GDM1 (cell line): Measurements from ENCODE around the gene PPP2R2C.

ENCODE experiments used
- DNase-seq: peaks from one replicate; lab custom pipeline; 2025; lab: John Stamatoyannopoulos, UW

The PPP2R2C gene

GRCh38 chr4:6396696-6397236 lies 75.6 kb downstream of the PPP2R2C start:
- DNase-seq: no peak

DNA sequence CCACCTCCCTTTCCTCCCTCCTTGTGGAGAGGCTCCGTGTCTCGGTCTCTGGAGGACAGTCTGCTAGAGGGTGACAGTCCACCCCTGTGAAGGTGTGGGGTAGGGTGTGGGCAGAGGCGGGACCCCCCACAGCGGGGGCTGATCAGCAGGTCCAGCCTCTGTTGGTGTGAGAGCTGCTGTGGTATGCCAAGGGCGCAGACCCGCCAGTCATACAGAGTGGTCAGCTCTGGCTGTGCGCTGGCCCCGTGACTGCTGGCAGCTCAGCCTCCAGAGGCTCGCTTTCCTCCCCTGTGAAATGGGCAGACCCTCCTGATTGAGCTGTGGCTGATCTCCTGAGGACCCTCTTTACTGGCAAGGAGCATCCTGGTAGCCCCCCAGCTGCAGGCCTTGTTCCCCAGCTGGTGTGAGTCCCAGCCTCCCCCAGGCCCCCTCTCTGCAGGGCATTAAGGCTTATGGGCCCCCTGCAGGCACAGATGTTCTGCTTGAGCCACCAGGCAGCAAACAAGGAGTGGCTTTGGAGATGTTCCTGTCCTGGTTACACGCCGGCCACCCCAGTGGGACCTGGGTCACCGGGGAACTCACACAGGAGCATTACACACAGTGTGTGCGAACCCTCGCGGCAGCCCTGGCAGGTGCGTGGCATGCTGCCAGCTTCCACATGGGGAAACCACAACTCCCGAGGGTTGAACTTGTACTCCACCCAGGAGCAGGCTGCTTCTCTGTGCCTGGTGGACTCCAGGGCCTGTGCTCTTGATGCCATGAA lies 76.8 kb downstream of the PPP2R2C start:
- no peak for DNase-seq

DNA sequence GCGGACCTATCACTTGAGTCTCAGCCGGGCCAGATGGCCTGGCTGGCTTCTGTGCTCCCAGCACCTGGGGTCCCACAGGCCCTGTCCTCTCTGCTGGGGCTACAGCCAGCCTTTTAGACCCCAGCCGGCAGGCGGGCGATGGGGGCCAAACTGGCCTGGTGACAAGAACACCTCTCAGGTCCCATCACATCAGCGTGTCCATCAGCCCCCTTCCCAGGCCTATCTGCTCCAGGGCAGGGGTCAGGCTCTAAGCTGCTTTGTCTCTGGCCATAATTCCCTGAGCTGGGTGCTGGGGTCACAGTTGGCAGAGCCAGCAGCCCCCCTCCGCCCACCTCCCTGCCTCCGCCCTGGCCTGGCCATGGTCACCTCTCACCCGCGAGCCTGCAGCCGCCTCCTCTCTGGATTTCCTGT lies 77.7 kb downstream of the PPP2R2C start:
- DNase-seq: no peak

DNA sequence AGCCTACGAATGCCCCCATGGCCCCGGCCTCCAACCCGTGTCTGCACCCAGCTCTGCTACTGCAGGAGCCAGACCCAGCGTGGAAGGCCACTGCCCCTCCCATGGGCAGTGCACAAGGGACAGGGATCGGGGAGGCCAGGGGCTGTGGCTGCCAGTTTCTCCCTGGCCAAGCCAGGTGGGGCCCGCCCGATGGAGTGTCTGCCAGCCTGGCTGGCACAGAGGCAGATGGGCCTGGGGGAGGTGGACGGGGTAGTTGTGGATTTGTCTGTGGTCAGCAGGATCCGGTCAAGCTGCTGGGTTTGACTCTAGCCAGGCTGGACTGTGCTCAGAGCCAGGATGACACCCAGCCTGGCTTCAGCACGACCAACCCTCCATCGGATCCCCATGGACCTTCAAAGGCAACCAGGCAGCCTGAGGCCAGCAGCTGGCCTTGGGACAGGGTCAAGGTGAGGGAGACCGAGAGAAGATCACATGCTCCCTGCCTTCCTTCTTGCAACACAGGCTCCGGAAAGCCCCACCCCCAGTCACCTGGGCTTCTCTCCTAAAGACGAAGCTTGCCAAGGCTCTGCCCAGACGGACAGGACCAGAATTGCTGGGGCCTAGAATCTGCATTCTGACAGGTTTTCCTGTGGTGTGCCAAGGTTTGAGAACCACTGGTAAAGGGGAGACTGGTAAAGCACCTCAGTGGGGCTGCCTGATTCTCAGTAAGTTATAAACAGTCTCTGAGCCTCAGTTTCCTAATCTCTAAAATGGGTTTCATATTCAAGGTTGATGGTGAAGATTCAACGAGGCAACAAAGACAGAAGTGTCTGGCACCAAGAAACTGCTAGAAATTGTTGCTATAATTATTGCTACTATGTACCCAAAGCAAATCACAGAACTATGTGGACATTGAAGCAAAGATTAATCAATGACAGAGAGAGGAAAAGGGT lies 78.6 kb downstream of the PPP2R2C start:
- DNase-seq: no peak

DNA sequence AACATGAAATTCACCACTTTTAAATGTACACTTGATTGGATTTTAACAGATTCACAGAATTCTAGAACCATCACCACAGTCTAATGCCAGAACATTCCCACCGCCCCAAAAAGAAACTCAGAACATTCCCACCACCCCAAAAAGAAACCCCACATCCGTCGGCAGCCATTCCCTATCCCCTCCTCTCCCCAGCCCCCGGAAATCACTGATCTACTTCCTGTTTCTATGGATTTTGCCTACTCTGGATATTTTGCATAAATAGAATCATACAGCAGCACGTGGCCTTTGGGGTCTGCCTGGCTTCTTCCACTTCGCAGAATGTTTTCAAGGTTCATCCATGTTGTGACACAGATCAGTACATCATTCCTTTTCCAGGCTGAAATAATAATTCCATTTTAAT lies 79.3 kb downstream of the PPP2R2C start:
- no peak for DNase-seq

GRCh38 chr4:6392407-6392806 lies 80.0 kb downstream of the PPP2R2C start:
- DNase-seq: no peak

DNA sequence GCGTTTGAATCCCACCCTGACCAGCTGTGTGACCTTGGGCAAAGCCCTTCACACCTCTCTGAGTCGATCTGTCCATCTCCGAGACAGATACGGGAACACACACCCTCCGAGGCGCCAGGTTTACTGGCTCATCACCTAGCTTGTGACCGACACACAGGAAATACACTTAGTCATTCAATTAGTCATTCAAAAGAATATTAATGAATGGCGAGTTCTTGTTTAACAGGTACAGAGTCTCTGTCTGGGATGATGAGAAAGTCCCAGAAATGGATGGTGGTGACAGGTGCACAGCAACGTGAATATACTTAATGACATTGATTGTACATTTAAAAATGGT lies 80.6 kb downstream of the PPP2R2C start:
- DNase-seq: no peak

- no peak for DNase-seq
Observed at GRCh38 chr4:6391186-6391851, 81.1 kb downstream of the PPP2R2C start.

- DNase-seq: no peak
Observed at GRCh38 chr4:6390356-6390755, 82.1 kb downstream of the PPP2R2C start.

DNA sequence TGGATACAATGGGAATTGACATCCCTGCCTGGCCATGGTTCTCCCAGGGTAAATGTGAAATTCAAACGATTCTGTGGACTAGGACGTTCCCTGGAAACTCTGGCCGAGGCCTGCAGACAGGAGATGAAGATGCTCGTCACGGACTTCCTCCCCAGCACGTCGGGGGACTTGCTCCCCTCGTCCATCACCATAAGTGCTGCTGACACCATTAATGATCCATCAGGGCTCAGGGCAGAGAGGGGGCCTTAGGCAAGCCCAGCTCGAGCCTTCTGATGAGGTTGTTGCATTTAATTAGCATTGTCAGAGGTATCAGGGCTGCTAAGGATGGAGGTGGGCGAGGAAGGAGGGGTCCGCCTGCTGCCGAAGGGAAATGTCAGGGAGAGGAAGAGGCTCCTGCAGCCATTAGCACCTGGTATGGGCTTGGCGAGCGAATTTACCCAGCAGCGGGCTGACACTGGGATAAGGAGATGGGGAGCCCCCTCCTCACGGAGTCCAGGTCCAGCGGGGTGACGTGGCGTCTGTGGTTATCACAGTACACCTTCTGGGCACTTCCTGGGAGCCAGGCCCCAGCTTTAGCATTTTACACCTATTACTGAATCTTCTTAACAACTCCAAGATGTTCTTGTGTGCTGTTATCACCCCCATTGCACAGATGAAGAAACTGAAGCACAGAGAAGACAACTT lies 83.1 kb downstream of the PPP2R2C start:
- DNase-seq: no peak

GRCh38 chr4:6388713-6389112 lies 83.7 kb downstream of the PPP2R2C start:
- DNase-seq: no peak

DNA sequence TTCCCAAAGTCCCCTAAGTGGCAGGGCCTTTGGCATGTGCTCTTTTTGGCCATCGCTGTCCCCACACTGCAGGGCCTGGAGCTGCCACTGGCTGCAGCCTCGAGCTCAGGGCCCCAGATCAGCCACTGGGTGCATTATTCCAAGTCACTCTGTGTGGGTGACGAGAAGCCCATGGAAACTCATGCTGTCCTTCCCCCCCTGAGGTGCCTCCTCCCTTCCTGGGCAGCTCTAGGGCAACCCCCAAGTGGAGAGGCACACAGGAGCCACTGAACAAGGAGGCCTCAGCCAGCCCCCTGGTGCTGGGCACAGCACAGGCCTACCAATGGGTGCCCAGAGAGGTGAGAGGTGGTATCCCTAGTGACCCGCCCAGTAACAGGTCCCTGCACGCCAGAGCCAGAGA lies 84.5 kb downstream of the PPP2R2C start:
- no peak for DNase-seq

DNA sequence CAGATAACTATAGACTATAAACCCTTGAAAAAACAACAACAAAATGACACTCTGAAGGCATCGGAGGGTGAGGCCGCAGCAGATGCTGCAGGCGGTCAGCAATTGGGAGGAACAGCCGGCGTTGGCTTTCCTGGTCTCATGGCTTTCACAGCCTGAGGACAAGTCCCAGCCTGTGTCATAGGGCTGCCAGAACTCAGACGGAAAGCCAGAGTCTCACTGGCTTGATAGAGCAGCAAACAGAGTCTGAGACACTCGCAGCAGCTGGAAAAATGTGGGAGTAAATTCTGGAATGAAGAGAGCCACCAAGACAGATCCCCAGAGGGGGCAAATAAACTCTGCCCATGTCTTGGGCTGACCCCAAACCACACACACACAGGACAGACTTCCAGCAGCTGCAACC lies 86.3 kb downstream of the PPP2R2C start:
- no peak for DNase-seq

DNA sequence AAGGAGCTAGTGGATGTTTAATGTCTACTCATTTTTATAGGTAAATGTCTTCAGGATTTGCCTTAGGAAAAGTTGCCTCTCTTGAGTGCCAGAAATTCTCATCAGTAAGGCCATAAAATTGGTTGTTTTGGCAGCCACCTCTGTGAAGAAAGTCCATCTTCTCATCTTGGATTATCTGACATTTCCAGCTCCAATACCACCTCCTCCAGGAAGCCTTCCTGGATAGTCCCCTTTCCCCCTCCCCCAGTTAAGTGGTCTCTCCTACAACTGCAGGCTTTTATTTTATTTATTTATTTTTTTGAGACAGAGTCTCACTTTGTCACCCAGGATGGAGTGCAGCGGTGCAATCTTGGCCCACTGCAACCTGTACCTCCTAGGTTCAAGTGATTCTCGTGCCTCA lies 87.1 kb downstream of the PPP2R2C start:
- DNase-seq: no peak

DNA sequence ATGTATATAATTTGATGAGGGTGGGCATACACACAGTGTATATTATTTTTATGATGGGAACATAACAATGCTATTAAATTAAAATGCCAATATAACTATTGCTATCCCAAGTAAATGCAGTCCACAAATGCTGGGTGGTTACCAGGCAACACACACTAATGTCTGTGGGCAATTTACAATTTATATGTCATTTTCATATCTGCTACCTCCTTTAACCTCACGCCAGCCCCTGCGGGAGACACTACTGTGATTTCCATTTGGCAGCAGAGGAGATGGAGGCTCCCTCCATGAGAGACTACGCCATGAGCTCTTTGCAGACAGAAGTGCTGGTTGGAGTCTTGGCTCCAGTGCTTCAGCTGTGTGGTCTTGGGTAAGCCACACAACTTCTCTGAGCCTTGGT lies 87.9 kb downstream of the PPP2R2C start:
- no peak for DNase-seq

DNA sequence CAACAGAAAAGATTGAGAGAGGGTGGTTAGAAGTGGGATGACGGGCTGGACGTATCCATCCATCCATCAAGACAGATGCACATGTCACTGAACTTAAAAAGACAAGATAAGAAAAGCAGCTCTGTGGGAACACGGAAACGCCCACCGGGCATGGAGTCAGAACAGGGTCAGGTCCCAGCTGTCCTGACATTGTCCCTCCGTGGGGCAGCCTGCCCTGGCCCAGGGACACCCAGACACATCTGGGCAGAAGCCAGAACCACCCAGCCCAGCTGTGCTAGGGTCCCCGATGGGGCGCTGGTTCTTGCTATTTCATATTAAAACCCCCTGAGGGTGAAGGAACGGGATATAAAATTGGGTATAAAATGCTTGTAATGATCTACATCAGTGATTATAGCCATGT lies 88.5 kb downstream of the PPP2R2C start:
- no peak for DNase-seq

DNA sequence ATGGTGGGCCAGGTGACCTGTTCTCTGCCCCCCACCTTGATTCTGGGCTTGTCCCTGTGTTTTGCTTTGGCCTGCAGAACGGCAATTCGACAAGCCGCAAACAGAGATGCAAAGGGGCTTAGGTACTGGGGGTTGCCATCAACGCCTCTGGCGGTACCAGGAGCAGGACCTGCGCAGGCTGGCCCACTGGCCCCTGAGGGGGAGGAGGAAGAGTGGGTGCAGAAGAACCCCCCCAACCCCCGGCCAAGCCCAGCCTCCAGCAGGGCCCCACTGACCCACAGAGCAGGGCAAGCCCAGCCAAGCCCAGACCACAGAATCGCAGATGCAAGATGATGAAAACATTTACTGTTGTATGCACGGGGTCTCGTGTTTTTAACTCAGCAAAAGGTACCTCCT lies 89.4 kb downstream of the PPP2R2C start:
- no peak for DNase-seq

GRCh38 chr4:6381571-6382123 lies 90.8 kb downstream of the PPP2R2C start:
- DNase-seq: no peak

DNA sequence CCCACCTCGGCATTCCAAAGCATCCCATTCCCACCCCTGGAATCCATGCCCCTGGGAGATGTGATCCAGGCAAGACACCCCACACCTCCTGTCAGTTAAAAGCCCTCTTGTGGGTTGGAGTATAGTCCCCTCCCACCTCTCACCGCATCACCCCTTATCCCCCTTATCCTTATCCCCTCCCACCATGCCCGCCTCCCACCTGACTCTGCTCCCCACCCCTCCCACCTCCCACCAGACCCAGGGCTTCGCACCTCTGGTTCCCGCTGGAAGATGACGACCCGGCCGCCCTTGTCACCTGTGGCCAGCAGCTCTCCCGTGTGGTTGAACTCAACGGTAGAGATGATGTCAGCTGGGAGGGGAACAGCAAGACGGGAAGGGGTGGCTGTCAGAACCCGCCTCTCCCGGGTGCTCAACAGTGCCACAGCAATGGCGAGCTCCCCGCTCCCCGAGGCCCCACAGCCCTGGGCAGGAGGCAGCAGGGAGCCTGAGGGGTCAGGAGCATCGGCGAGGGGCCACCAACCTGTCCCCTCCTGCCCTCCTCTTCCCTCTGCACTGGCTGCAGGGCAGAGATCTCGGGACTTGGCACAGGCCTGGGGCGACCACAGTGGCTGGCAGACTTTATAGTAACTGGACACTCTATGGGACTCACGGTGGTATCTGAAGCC lies 91.5 kb downstream of the PPP2R2C start:
- DNase-seq: no peak

GRCh38 chr4:6379767-6380745 lies 92.4 kb downstream of the PPP2R2C start:
- DNase-seq: no peak
